ENCODE results near the gene DDX3X. TPM values are rescaled to one million over a fixed set of nuclear protein-coding genes. Genes with fewer than 3 reads are reported as not detected.
A peak's percentile ranks its signal among the peaks of the same experiment; 100 is the strongest.

The DDX3X gene
- total RNA-seq, 4 donors from 2014 or later, result 170 to 252 (median 224) TPM

DNA sequence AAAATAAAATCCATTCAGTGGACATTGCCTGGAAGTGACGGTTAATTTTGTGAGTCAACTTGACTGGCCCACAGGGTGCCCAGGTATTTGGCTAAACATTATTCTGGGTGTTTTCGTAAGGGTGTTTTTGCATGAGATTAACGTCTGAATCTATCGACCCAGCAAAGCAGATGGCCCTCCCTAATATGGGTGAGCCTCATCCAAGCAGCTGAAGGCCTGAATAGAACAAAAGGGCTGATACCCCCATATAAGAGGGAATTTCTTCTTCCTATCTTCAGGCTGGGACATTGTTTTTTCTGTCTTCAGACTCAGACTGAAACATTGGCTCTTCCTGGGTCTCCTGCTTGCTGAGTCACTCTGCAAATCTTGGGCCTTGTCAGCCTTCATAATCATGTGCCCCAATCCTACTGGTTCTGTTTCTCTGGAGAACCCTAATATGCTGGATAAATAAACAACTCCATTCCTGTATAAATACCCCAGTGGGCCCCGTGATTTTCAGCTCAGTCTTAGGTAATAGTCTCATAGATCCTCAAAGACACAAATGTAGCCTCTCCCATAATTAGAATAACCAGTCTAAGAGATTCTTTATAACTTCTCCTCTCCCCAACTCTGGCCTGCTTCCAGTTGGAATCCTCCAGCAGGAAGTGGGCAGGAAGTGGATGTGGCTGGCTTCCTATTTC lies 33.1 kb upstream of the DDX3X start:
- peak in 1 of 2 donors; percentile 15 for DNase-seq (ENCODE audit: low spot score in 2 of 2)
- H3K4me3 ChIP-seq (ENCODE audit: low read depth, poor library complexity, severe bottlenecking), result no peak overlapping the region
- WGBS, 2 donors, result 82 to 83% methylated on average over 5 of the region's 5 CpGs
- TF ChIP-seq, protein P1, sequence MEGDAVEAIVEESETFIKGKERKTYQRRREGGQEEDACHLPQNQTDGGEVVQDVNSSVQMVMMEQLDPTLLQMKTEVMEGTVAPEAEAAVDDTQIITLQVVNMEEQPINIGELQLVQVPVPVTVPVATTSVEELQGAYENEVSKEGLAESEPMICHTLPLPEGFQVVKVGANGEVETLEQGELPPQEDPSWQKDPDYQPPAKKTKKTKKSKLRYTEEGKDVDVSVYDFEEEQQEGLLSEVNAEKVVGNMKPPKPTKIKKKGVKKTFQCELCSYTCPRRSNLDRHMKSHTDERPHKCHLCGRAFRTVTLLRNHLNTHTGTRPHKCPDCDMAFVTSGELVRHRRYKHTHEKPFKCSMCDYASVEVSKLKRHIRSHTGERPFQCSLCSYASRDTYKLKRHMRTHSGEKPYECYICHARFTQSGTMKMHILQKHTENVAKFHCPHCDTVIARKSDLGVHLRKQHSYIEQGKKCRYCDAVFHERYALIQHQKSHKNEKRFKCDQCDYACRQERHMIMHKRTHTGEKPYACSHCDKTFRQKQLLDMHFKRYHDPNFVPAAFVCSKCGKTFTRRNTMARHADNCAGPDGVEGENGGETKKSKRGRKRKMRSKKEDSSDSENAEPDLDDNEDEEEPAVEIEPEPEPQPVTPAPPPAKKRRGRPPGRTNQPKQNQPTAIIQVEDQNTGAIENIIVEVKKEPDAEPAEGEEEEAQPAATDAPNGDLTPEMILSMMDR (IDR thresholded peaks at IDR 0.05), result no peak
- no peak for TF ChIP-seq POLR2A (IDR thresholded peaks at IDR 0.05)
- intact Hi-C loops (cut with DNase I; ENCODE audit: low total_unique reads), result no loop called here

GRCh38 chrX:41301438-41301824 lies 32.5 kb upstream of the DDX3X start:
- H3K4me3 ChIP-seq (ENCODE audit: low read depth, poor library complexity, severe bottlenecking), result no peak overlapping the region
- TF ChIP-seq, protein P1 (IDR thresholded peaks at IDR 0.05), result no peak
- no peak for TF ChIP-seq POLR2A (IDR thresholded peaks at IDR 0.05)
- intact Hi-C loops (cut with DNase I; ENCODE audit: low total_unique reads), result no loop called here
- DNase-seq (ENCODE audit: low spot score in 2 of 2), result no peak
- 53 to 65% methylated on average over 2 of the region's 2 CpGs for WGBS, 2 donors

DNA sequence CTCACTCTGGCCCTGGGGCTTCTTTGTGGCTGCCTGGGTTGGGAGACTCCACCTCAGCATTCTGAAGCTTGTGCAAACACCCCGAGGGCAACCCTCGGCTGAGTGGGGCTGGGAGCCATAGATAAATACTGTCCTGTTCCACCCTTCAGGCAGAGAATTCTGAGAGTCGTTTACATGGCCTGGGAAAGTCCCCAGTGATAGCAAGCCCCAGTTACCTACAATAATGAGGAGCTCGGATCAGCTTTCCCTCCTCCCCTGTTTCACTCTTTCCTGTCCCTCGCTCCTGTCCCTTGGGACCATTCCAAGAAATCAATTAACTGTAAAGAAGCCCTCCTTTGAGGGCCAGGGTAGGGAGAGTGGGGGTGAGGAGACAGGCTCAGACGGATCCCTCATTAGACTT lies 31.6 kb upstream of the DDX3X start:
- H3K4me3 ChIP-seq (ENCODE audit: low read depth, poor library complexity, severe bottlenecking), result no peak overlapping the region
- DNase-seq (ENCODE audit: low spot score in 2 of 2), result no peak
- no peak for TF ChIP-seq POLR2A (IDR thresholded peaks at IDR 0.05)
- TF ChIP-seq, protein P1 (IDR thresholded peaks at IDR 0.05), result no peak
- intact Hi-C loops (cut with DNase I; ENCODE audit: low total_unique reads), result no loop called here
- 40 to 71% methylated on average over 3 to 6 of the region's 6 CpGs for WGBS, 2 donors

- no peak for DNase-seq (ENCODE audit: low spot score in 2 of 2)
- no peak overlapping the region for H3K4me3 ChIP-seq (ENCODE audit: low read depth, poor library complexity, severe bottlenecking)
- intact Hi-C loops (cut with DNase I; ENCODE audit: low total_unique reads), result no loop called here
- 50 to 74% methylated on average over 6 of the region's 6 CpGs for WGBS, 2 donors
- TF ChIP-seq, protein P1 (IDR thresholded peaks at IDR 0.05), result no peak
Observed at GRCh38 chrX:41303013-41303412, 30.9 kb upstream of the DDX3X start.

- H3K4me3 ChIP-seq (ENCODE audit: low read depth, poor library complexity, severe bottlenecking), result no peak overlapping the region
- TF ChIP-seq, protein P1 (IDR thresholded peaks at IDR 0.05), result no peak
- no peak for TF ChIP-seq POLR2A (IDR thresholded peaks at IDR 0.05)
- 93 to 94% methylated on average over 8 to 9 of the region's 9 CpGs for WGBS, 2 donors
- intact Hi-C loops (cut with DNase I; ENCODE audit: low total_unique reads), result no loop called here
- no peak for DNase-seq (ENCODE audit: low spot score in 2 of 2)
Observed at GRCh38 chrX:41304178-41304577, 29.8 kb upstream of the DDX3X start.

Measured in lower leg skin (tissue), 4 donors.